Epithelial cell of esophagus (primary cell): Measurements from ENCODE around the gene DNPH1.

ENCODE experiments used
- DNase-seq: peaks from one replicate; pipeline ENCODE4 v3.0.0; 2010; ENCODE audit warnings: low read depth
- H3K4me3 ChIP-seq: 2 replicates; pipeline ENCODE4 v1.5.1; 2011; ENCODE audit warnings: mild to moderate bottlenecking, low read length, control low read depth
- CTCF ChIP-seq: IDR thresholded peaks from 2 replicates; pipeline ENCODE4 v1.5.1; 2011; ENCODE audit warnings: low read depth, mild to moderate bottlenecking, low read length, control low read depth, inconsistent platforms; ENCODE audit not compliant: insufficient read depth; ENCODE audit errors: missing control alignments

The DNPH1 gene

GRCh38 chr6:43262780-43263313, 33.6 kb upstream of the DNPH1 start:
- no peak for DNase-seq
- no peak overlapping the region for H3K4me3 ChIP-seq
- no peak for TF ChIP-seq CTCF

GRCh38 chr6:43262000-43262779, 32.9 kb upstream of the DNPH1 start:
- DNase-seq: peak; percentile 34
- no peak overlapping the region for H3K4me3 ChIP-seq
- TF ChIP-seq CTCF: no peak

- no peak overlapping the region for H3K4me3 ChIP-seq
- DNase-seq: no peak
- no peak for TF ChIP-seq CTCF
These were observed 31.9 kb upstream of the DNPH1 start for GRCh38 chr6:43261198-43261597.

GRCh38 chr6:43260791-43261190, 31.5 kb upstream of the DNPH1 start:
- no peak for DNase-seq
- H3K4me3 ChIP-seq: no peak overlapping the region
- TF ChIP-seq CTCF: no peak

GRCh38 chr6:43258807-43259686, 29.8 kb upstream of the DNPH1 start:
- no peak overlapping the region for H3K4me3 ChIP-seq
- no peak for TF ChIP-seq CTCF
- no peak for DNase-seq

- no peak overlapping the region for H3K4me3 ChIP-seq
- no peak for TF ChIP-seq CTCF
These were observed 28.9 kb upstream of the DNPH1 start for GRCh38 chr6:43258180-43258579.

More at GRCh38 chr6:43258180-43258579, 28.9 kb upstream of the DNPH1 start:
- no peak for DNase-seq
